Testis (tissue), 2 donors: ENCODE data around the gene LSM10.

Source experiments
- POLR2A ChIP-seq: fragments of 450-650 bp; IDR thresholded peaks from one replicate; pipeline ENCODE4 v1.6.1; 2017; ENCODE audit warnings: antibody characterized with exemption, mild to moderate bottlenecking, moderate library complexity
- TF ChIP-seq, protein P1 (sequence below), 3 experiments: fragments of 450-650 bp in 2 of 3; fragments of 200-600 bp in 1 of 3; sonication (generic) in 1 of 3; IDR thresholded peaks; one replicate each; pipeline ENCODE4 v1.5.1; 2016 to 2019; ENCODE audit warnings: antibody characterized with exemption in 3 of 3, mild to moderate bottlenecking in 2 of 3, moderate library complexity in 1 of 3

DNA sequence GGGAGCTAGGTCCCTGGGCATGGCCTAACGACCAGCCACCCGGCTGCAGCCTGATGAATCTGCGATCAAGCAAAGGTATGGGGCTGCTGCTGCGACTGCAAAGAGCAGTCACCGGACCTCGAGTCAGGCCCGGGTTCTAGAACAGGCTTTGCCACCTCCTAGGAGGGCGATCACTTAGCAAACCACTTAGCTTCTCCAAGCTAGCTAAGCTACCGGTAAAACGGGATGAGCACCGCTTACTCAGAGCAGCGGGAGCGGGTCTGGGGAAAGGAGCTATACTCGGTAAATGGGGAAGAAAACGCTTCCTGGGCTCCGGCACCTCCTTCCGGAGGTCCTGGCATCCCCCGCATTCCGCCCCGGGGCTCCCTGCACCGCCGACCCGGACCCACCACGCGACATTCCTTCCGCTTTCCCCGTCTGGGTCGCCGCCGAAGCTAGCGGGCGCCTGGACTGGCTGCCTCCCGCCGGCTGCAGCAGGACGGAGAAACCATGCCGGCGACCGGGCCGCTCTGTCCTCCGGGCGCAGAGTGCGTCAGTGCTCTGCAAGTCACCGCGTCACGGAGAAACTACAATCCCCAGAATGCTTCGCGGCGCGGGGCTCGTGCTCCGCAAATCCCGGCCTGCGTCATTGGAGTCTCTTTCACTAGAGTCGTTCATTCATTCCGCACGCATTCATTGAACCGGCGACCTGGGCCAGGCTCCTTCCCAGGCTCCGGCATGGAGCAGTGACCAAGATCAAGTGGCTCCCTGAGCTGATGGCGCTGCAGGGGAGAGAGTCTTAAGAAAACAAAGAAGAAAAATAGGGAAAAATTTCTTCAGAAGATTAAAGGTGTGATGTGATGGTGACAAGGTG is at the start of gene LSM10:
- TF ChIP-seq, protein P1, sequence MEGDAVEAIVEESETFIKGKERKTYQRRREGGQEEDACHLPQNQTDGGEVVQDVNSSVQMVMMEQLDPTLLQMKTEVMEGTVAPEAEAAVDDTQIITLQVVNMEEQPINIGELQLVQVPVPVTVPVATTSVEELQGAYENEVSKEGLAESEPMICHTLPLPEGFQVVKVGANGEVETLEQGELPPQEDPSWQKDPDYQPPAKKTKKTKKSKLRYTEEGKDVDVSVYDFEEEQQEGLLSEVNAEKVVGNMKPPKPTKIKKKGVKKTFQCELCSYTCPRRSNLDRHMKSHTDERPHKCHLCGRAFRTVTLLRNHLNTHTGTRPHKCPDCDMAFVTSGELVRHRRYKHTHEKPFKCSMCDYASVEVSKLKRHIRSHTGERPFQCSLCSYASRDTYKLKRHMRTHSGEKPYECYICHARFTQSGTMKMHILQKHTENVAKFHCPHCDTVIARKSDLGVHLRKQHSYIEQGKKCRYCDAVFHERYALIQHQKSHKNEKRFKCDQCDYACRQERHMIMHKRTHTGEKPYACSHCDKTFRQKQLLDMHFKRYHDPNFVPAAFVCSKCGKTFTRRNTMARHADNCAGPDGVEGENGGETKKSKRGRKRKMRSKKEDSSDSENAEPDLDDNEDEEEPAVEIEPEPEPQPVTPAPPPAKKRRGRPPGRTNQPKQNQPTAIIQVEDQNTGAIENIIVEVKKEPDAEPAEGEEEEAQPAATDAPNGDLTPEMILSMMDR (IDR thresholded peaks at IDR 0.05): no peak
- TF ChIP-seq POLR2A: peak; percentile 83
